ENCODE results near the gene WSCD1. TPM values are rescaled to one million over a fixed set of nuclear protein-coding genes. Genes with fewer than 3 reads are reported as not detected.

WSCD1 gene
- polyA plus RNA-seq, 1 donor from 2014 or later, result 9.5 TPM

DNA sequence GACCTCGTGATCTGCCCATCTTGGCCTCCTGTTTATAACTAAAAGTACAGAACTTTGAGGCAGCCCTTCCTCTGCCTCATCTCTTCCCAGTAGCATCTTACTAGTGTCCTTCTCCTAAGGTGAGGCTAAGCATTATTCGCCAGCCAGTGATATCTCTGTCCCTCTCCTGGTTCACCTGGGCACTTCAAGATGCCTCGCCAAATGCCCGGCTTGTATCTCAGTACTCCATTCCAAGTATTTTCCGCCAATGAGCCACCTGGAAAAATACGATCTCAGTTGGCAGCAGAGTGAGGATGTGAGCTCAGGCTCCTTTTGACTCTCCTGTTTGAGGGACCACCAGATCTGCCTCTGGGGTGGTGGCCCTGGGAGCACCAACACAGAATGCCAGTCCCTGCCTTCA is 25.9 kb upstream of the WSCD1 start:
- H3K4me2 ChIP-seq (ENCODE audit: low read length), result no peak overlapping the region
- no peaks in the 10 kb centered on the region for H3F3A ChIP-seq (ENCODE audit: insufficient read depth, low read length, poor library complexity, severe bottlenecking)
- no peaks in the 10 kb centered on the region for H3K9me3 ChIP-seq (ENCODE audit: low read length)
- no peaks in the 10 kb centered on the region for H3K9me2 ChIP-seq (ENCODE audit: insufficient read depth, low read length)
- H3K36me3 ChIP-seq (ENCODE audit: insufficient read depth, low read length), result no peaks in the 10 kb centered on the region
- no peak overlapping the region for H3K9ac ChIP-seq (ENCODE audit: low read length)
- H3K4me3 ChIP-seq (ENCODE audit: low read length), result no peak overlapping the region
- H3K79me2 ChIP-seq (replicated peaks; ENCODE audit: insufficient read depth, low read length), result no peaks in the 10 kb centered on the region
- H3K27ac ChIP-seq (ENCODE audit: low read length), result no peak overlapping the region
- TF ChIP-seq MXI1 (conservative IDR thresholded peaks at IDR 0.05; ENCODE audit: poor library complexity, severe bottlenecking) (no peak), EZH2 (IDR thresholded peaks at IDR 0.05; ENCODE audit: borderline replicate concordance, insufficient read depth, low read length, poor library complexity, severe bottlenecking) (no peak), RAD21 (conservative IDR thresholded peaks at IDR 0.05) (no peak), POLR2AphosphoS5 (IDR thresholded peaks at IDR 0.05) (no peak), EP300 (conservative IDR thresholded peaks at IDR 0.05; ENCODE audit: poor library complexity, severe bottlenecking) (no peak), SMC3 (conservative IDR thresholded peaks at IDR 0.05; ENCODE audit: poor library complexity) (no peak), TAF1 (IDR thresholded peaks at IDR 0.05; ENCODE audit: low read depth) (no peak)
- TF ChIP-seq, protein P1, sequence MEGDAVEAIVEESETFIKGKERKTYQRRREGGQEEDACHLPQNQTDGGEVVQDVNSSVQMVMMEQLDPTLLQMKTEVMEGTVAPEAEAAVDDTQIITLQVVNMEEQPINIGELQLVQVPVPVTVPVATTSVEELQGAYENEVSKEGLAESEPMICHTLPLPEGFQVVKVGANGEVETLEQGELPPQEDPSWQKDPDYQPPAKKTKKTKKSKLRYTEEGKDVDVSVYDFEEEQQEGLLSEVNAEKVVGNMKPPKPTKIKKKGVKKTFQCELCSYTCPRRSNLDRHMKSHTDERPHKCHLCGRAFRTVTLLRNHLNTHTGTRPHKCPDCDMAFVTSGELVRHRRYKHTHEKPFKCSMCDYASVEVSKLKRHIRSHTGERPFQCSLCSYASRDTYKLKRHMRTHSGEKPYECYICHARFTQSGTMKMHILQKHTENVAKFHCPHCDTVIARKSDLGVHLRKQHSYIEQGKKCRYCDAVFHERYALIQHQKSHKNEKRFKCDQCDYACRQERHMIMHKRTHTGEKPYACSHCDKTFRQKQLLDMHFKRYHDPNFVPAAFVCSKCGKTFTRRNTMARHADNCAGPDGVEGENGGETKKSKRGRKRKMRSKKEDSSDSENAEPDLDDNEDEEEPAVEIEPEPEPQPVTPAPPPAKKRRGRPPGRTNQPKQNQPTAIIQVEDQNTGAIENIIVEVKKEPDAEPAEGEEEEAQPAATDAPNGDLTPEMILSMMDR (IDR thresholded peaks at IDR 0.05; ENCODE audit: poor library complexity, severe bottlenecking), result no peak
- TF ChIP-seq, protein P2, sequence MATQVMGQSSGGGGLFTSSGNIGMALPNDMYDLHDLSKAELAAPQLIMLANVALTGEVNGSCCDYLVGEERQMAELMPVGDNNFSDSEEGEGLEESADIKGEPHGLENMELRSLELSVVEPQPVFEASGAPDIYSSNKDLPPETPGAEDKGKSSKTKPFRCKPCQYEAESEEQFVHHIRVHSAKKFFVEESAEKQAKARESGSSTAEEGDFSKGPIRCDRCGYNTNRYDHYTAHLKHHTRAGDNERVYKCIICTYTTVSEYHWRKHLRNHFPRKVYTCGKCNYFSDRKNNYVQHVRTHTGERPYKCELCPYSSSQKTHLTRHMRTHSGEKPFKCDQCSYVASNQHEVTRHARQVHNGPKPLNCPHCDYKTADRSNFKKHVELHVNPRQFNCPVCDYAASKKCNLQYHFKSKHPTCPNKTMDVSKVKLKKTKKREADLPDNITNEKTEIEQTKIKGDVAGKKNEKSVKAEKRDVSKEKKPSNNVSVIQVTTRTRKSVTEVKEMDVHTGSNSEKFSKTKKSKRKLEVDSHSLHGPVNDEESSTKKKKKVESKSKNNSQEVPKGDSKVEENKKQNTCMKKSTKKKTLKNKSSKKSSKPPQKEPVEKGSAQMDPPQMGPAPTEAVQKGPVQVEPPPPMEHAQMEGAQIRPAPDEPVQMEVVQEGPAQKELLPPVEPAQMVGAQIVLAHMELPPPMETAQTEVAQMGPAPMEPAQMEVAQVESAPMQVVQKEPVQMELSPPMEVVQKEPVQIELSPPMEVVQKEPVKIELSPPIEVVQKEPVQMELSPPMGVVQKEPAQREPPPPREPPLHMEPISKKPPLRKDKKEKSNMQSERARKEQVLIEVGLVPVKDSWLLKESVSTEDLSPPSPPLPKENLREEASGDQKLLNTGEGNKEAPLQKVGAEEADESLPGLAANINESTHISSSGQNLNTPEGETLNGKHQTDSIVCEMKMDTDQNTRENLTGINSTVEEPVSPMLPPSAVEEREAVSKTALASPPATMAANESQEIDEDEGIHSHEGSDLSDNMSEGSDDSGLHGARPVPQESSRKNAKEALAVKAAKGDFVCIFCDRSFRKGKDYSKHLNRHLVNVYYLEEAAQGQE (IDR thresholded peaks at IDR 0.05; ENCODE audit: borderline replicate concordance), result no peak
- no peaks in the 10 kb centered on the region for H4K20me1 ChIP-seq (ENCODE audit: insufficient read depth)
- no peaks in the 10 kb centered on the region for H3K27me3 ChIP-seq (ENCODE audit: insufficient read depth, low read depth, low read length)
- H2AFZ ChIP-seq (ENCODE audit: low read depth, low read length), result no peak overlapping the region

DNA sequence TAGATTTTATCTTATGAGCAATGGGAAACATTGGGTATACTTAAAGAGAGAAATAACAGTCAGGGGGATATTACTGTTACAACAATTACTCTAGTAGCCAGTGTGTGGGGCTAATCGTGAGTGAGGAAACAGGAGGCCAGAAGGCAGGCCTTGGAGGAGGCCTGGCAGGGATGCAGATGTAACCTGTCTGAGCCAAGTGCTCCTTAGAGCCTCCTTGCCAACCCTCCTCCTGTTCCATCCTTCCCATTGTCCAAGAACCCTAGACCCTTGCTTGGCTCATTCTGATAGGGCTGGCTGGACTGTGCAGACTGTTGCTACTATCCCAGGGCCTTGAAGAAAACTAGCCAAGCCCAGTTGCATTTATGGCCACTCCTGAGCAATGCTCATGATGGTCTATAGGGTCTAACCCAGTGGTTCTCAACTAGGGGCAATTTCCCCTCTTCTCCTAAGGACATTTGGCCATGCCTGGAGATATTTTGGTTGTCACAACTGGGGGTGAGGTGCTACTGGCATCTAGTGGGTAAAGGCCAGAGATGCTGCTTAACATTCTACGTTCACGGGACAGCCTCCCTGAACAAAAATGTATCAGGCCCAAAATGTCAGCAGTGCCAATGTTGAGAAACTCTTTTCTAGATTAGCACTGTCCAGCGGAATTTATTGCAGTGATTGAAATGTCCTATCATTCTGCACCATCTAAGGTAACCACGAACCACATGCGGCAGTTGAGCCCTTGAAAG is 24.4 kb upstream of the WSCD1 start:
- Histone ChIP-seq H3K9me3 (ENCODE audit: low read length) (no peaks in the 10 kb centered on the region), H3K79me2 (replicated peaks; ENCODE audit: insufficient read depth, low read length) (no peaks in the 10 kb centered on the region), H3F3A (ENCODE audit: insufficient read depth, low read length, poor library complexity, severe bottlenecking) (no peaks in the 10 kb centered on the region), H2AFZ (ENCODE audit: low read depth, low read length) (no peak overlapping the region), H4K20me1 (ENCODE audit: insufficient read depth) (no peaks in the 10 kb centered on the region), H3K9me2 (ENCODE audit: insufficient read depth, low read length) (no peaks in the 10 kb centered on the region), H3K27ac (ENCODE audit: low read length) (no peak overlapping the region), H3K27me3 (ENCODE audit: insufficient read depth, low read depth, low read length) (no peaks in the 10 kb centered on the region), H3K9ac (ENCODE audit: low read length) (no peak overlapping the region), H3K4me2 (ENCODE audit: low read length) (no peak overlapping the region), H3K4me3 (ENCODE audit: low read length) (no peak overlapping the region), H3K36me3 (ENCODE audit: insufficient read depth, low read length) (no peaks in the 10 kb centered on the region)
- TF ChIP-seq, protein P1 (IDR thresholded peaks at IDR 0.05; ENCODE audit: poor library complexity, severe bottlenecking), result no peak
- TF ChIP-seq POLR2AphosphoS5 (IDR thresholded peaks at IDR 0.05) (no peak), EP300 (conservative IDR thresholded peaks at IDR 0.05; ENCODE audit: poor library complexity, severe bottlenecking) (no peak), MXI1 (conservative IDR thresholded peaks at IDR 0.05; ENCODE audit: poor library complexity, severe bottlenecking) (no peak), RAD21 (conservative IDR thresholded peaks at IDR 0.05) (no peak)
- TF ChIP-seq, protein P2 (IDR thresholded peaks at IDR 0.05; ENCODE audit: borderline replicate concordance), result no peak

Data from neural cell (in vitro differentiated cells).